ENCODE data around the gene THRSP.
"Not testable (repeated sequence)": the region's sequence is repeated elsewhere in the genome, so short reads cannot be mapped to it uniquely, and the experiment has no call there.

Gene THRSP, protein sequence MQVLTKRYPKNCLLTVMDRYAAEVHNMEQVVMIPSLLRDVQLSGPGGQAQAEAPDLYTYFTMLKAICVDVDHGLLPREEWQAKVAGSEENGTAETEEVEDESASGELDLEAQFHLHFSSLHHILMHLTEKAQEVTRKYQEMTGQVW

DNA sequence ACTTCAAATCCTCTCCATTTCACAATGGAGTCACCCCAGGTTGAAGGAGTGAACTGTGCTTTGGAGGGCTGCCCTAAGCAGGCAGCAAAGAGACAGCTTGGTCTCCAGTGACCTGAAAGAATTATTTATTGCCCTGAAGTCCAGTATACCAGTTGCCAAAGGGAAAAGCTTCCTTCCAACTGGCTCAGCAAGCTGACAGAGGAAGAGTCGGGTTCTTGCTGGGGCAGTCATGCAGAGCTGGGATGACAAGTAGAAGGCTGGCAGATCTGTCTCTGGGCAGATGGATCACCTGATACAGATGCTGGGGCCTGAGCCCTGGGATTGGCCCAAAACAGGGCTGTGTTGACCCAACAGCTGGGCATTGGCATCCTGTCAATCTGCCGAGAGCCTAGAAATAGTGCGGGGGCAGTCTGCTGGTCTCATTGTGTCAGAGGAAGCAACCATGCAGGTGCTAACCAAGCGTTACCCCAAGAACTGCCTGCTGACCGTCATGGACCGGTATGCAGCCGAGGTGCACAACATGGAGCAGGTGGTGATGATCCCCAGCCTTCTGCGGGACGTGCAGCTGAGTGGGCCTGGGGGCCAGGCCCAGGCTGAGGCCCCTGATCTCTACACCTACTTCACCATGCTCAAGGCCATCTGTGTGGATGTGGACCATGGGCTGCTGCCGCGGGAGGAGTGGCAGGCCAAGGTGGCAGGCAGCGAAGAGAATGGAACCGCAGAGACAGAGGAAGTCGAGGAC lies at the start of gene THRSP:
TSS of gene THRSP (plus strand) at position 422 of the 742 bp plus-strand sequence. CDS start at position 443, 21 bp downstream.
- peak within 1 kb of the TSS; percentile 75 for H3K27ac ChIP-seq
- TF ChIP-seq, protein P1, sequence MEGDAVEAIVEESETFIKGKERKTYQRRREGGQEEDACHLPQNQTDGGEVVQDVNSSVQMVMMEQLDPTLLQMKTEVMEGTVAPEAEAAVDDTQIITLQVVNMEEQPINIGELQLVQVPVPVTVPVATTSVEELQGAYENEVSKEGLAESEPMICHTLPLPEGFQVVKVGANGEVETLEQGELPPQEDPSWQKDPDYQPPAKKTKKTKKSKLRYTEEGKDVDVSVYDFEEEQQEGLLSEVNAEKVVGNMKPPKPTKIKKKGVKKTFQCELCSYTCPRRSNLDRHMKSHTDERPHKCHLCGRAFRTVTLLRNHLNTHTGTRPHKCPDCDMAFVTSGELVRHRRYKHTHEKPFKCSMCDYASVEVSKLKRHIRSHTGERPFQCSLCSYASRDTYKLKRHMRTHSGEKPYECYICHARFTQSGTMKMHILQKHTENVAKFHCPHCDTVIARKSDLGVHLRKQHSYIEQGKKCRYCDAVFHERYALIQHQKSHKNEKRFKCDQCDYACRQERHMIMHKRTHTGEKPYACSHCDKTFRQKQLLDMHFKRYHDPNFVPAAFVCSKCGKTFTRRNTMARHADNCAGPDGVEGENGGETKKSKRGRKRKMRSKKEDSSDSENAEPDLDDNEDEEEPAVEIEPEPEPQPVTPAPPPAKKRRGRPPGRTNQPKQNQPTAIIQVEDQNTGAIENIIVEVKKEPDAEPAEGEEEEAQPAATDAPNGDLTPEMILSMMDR (conservative IDR thresholded peaks at IDR 0.05): no peak
- TF ChIP-seq ZFX (IDR thresholded peaks at IDR 0.05): no peak

DNA sequence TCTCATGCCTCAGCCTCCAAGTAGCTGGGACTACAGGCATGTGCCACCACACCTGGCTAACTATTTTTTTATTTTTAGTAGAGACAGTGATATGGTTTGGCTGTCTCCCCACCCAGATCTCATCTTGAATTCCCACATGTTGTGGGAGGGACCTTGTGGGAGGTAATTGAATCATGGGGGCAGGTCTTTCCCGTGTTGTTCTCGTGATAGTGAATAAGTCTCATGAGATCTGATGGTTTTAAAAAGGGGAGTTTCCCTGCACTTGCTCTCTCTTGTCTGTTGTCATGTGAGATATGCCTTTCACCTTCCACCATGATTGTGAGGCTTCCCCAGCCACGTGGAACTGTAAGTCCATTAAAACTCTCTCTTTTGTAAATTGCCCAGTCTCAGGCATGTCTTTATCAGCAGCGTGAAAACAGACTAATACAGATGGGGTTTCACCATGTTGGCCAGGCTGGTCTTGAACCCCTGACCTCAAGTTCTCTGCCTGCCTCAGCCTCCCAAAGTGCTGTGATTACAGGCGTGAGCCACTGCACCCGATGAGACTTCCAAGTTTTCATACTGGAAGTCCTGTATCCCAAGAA lies 48.6 kb upstream of the THRSP start:
- H3K27ac ChIP-seq: not testable (repeated sequence)

DNA sequence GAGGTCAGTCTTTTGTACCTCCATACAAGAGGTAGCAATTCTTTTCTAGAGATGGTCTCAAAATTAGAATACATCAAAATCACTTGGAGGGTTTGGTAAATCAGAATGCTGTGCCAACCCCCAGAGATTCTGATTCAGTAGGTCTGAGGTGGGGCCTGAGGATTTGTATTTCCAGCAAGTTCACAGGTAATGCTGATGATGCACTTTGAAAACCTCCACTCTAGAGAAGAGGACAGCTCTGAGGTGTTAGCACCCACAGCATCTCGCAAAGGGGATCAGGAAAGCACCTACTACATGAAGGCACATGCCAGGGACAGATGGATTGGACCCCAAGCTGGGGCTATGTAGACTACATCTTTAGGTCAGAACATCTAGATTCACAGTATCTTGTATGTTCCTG lies 47.8 kb upstream of the THRSP start:
- no peak for TF ChIP-seq ZFX (IDR thresholded peaks at IDR 0.05)
- TF ChIP-seq, protein P1 (conservative IDR thresholded peaks at IDR 0.05): no peak
- no peak overlapping the region for H3K27ac ChIP-seq

DNA sequence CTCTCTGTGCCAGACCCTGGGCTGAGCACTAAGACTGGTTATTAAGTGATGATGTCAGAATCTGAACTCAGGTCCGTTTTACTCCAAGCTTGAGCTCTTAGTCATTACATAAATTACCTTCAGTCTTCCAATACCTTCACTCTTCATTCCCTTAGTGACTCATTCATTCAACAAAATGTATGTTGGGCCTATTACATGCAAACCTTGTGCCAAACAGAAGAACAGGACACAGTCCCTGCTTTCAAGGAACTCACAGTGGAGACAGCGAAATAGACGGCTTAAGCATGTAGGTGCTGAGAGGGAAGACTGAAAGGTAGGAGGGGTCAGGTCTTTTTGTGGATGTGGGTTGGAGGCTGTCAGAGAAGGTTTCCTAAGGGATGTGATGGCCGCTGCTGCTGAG lies 43.9 kb upstream of the THRSP start:
- TF ChIP-seq, protein P1 (conservative IDR thresholded peaks at IDR 0.05): no peak
- no peak for TF ChIP-seq ZFX (IDR thresholded peaks at IDR 0.05)
- H3K27ac ChIP-seq: no peak overlapping the region

DNA sequence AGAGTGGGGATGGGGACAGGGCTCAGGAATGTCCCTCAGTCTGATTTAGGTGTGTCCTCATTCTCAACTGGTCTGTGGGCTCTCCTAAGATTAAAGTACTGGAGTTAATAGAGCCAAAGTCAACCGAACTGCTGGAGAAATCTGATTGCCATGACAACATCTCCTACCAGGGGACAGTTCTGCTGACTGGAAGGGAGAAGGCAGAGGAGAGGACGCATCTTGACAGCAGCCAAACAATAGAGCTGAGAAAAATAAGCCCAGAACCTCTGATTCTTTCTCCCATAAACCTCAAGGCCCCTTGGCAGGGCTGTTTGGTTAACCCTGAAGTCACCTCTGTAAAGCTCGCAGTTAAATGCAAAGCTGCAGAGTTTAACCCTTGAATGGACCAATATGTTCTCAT lies 43.4 kb upstream of the THRSP start:
- no peak overlapping the region for H3K27ac ChIP-seq
- TF ChIP-seq, protein P1 (conservative IDR thresholded peaks at IDR 0.05): no peak
- no peak for TF ChIP-seq ZFX (IDR thresholded peaks at IDR 0.05)

DNA sequence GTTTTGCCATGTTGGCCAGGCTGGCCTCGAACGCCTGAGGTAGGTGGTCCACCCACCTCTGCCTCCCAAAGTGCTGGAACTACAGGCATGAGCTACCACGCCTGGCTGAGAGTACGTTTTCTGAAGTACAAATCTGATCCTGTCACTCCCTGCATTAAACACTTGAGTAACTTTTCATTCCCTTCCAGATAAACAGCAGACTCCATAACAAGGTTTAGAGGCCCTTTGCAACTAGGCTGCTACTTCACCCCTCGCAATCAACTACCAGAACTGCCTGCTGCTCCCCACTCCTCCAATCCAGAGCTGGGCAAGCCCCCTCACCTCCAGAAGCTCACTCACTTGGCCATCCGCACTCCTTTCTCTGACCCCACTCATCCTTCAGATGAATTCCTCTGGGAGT lies 42.0 kb upstream of the THRSP start:
- no peak for TF ChIP-seq ZFX (IDR thresholded peaks at IDR 0.05)
- TF ChIP-seq, protein P1 (conservative IDR thresholded peaks at IDR 0.05): no peak
- no peak overlapping the region for H3K27ac ChIP-seq

DNA sequence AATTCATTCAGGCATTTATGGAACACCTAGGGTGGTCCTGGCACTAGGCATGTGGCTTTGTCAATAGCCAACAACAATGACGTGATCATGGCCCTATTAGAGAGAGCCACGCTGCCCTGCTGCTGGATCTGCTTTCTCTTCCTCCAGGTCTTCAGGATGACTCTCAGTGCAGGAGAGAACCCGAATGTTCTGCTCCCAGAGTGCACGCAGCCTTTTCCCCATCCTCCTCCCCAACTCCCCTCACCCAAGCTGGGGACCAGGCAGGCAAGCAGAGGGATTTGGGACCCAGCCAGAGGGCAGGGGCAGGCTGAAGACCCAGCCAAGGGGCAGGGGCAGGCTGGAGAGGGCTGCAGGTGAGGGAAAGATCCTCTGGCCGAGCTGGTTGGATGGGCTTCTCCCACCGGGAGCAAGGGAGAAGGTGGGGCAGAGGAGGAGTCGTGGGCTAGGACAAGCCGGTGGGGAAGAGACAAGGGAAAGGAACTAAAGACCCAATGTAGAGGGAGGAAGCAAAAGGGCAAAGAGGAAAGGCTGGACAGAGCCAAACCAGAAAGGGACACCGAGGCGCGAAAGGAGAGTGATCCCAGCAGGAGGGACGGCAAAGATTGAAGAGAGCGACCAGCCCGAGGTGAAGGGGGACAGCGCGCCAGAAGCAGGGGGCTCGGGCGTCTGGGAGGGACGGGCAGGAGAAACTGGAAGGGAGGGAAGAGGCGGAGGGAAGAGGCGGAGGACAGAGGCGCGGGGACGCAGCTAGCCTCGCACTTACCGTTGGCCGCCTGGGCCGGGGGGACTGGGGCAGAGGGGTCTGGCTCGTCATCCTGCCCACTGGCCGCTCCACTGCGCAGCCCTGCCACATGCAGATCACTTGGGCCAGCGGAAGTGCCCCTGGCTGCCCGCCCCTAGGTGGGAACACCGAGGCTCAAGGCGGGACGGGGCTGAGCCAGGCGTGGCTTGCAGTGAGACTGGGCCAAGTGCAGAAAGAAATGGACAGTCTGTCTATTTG lies 41.0 kb upstream of the THRSP start, which contains the start of gene KCTD14:
TSS of gene KCTD14 (minus strand) at position 880 of the 1,000 bp plus-strand sequence. CDS start at position 853, 27 bp downstream.
- no peak within 1 kb of the TSS for H3K27ac ChIP-seq
- TF ChIP-seq, protein P1 (conservative IDR thresholded peaks at IDR 0.05): no peak
- no peak for TF ChIP-seq ZFX (IDR thresholded peaks at IDR 0.05)

Data from C4-2B (cell line).